HUES48 (cell line): Measurements from ENCODE around the gene DLG1.

Experiments
- H3K27ac ChIP-seq: one replicate; pipeline ENCODE4 v1.7.0; 2013; ENCODE audit warnings: low read depth, low read length, inconsistent platforms
- H3K27me3 ChIP-seq: 2 replicates; pipeline ENCODE4 v1.6.1; 2013; ENCODE audit warnings: mild to moderate bottlenecking, low read length; ENCODE audit not compliant: control insufficient read depth, insufficient read depth
- H3K36me3 ChIP-seq: 2 replicates; pipeline ENCODE4 v1.6.1; 2013; ENCODE audit warnings: low read length; ENCODE audit not compliant: control insufficient read depth, insufficient read depth
- H3K4me1 ChIP-seq: 2 replicates; pipeline ENCODE4 v1.6.1; 2013; ENCODE audit warnings: mild to moderate bottlenecking, low read length; ENCODE audit not compliant: control insufficient read depth, insufficient read depth
- H3K4me3 ChIP-seq: 2 replicates; pipeline ENCODE4 v1.5.1; 2013; ENCODE audit warnings: mild to moderate bottlenecking, low read depth, low read length
- H3K9ac ChIP-seq: 2 replicates; pipeline ENCODE4 v1.6.1; 2013; ENCODE audit warnings: mild to moderate bottlenecking, low read depth, low read length, moderate library complexity
- H3K9me3 ChIP-seq: 2 replicates; pipeline ENCODE4 v1.6.1; 2013; ENCODE audit warnings: low read length; ENCODE audit not compliant: control insufficient read depth, insufficient read depth

Gene DLG1

GRCh38 chr3:197030379-197031314 lies 267.8 kb downstream of the DLG1 start:
- H3K9ac ChIP-seq = no peak overlapping the region
- no peak overlapping the region for H3K27ac ChIP-seq
- peaks cover 18% of the 10 kb centered on the region for H3K27me3 ChIP-seq
- H3K4me1 ChIP-seq = 0 out of 2 replicates have a peak, but pooled peaks cover 3% of the 10 kb centered on the region
- no peaks in the 10 kb centered on the region for H3K36me3 ChIP-seq
- H3K4me3 ChIP-seq = no peak overlapping the region
- no peaks in the 10 kb centered on the region for H3K9me3 ChIP-seq

GRCh38 chr3:197029511-197030167 lies 268.8 kb downstream of the DLG1 start, which contains the start of gene MELTF:
MELTF (minus strand) TSS chr3:197029817; CDS start chr3:197029702, 115 bp downstream.
- Histone ChIP-seq H3K27me3 (peaks cover 18% of the 10 kb centered on the region), H3K27ac (no peak within 1 kb of the TSS), H3K36me3 (no peaks in the 10 kb centered on the region), H3K9ac (no peak within 1 kb of the TSS), H3K4me3 (peak within 1 kb of the TSS; percentile 70), H3K9me3 (no peaks in the 10 kb centered on the region), H3K4me1 (0 out of 2 replicates have a peak, but pooled peaks cover 3% of the 10 kb centered on the region)

GRCh38 chr3:197028728-197029510 lies 269.5 kb downstream of the DLG1 start:
- no peak overlapping the region for H3K9ac ChIP-seq
- H3K27me3 ChIP-seq = peaks cover 18% of the 10 kb centered on the region
- H3K4me3 ChIP-seq = peak overlapping the region; percentile 70
- no peaks in the 10 kb centered on the region for H3K9me3 ChIP-seq
- 0 out of 2 replicates have a peak, but pooled peaks cover 3% of the 10 kb centered on the region for H3K4me1 ChIP-seq
- no peaks in the 10 kb centered on the region for H3K36me3 ChIP-seq
- no peak overlapping the region for H3K27ac ChIP-seq

GRCh38 chr3:197027896-197028727 lies 270.3 kb downstream of the DLG1 start:
- Histone ChIP-seq H3K4me3 (peak overlapping the region; percentile 70; the same call in 1 of the 2 replicates), H3K4me1 (0 out of 2 replicates have a peak, but pooled peaks cover 3% of the 10 kb centered on the region), H3K36me3 (no peaks in the 10 kb centered on the region), H3K9ac (no peak overlapping the region), H3K27me3 (peaks cover 18% of the 10 kb centered on the region), H3K9me3 (no peaks in the 10 kb centered on the region), H3K27ac (no peak overlapping the region)

GRCh38 chr3:197027151-197027895 lies 271.1 kb downstream of the DLG1 start:
- no peaks in the 10 kb centered on the region for H3K36me3 ChIP-seq
- H3K27ac ChIP-seq = no peak overlapping the region
- H3K9ac ChIP-seq = no peak overlapping the region

GRCh38 chr3:197026481-197026866 lies 271.9 kb downstream of the DLG1 start:
- Histone ChIP-seq H3K36me3 (no peaks in the 10 kb centered on the region), H3K27ac (no peak overlapping the region), H3K9me3 (no peaks in the 10 kb centered on the region), H3K27me3 (peaks cover 18% of the 10 kb centered on the region), H3K4me3 (no peak overlapping the region), H3K4me1 (peaks cover 9% of the 10 kb centered on the region), H3K9ac (no peak overlapping the region)

More at GRCh38 chr3:197027151-197027895, 271.1 kb downstream of the DLG1 start:
- Histone ChIP-seq H3K4me1 (peaks cover 6% of the 10 kb centered on the region), H3K27me3 (peaks cover 18% of the 10 kb centered on the region), H3K4me3 (no peak overlapping the region), H3K9me3 (no peaks in the 10 kb centered on the region)

- Histone ChIP-seq H3K4me3 (no peak overlapping the region), H3K27me3 (peaks cover 18% of the 10 kb centered on the region), H3K9ac (no peak overlapping the region), H3K36me3 (no peaks in the 10 kb centered on the region), H3K27ac (no peak overlapping the region), H3K4me1 (peaks cover 14% of the 10 kb centered on the region), H3K9me3 (no peaks in the 10 kb centered on the region)
Measured at GRCh38 chr3:197025736-197026480, 272.5 kb downstream of the DLG1 start.

GRCh38 chr3:197024881-197025735 lies 273.3 kb downstream of the DLG1 start:
- H3K9ac ChIP-seq = no peak overlapping the region
- H3K9me3 ChIP-seq = no peaks in the 10 kb centered on the region
- H3K36me3 ChIP-seq = no peaks in the 10 kb centered on the region
- no peak overlapping the region for H3K27ac ChIP-seq
- peaks cover 18% of the 10 kb centered on the region for H3K27me3 ChIP-seq
- no peak overlapping the region for H3K4me3 ChIP-seq
- H3K4me1 ChIP-seq = peaks cover 15% of the 10 kb centered on the region
